GM18511 (cell line): Measurements from ENCODE around the gene NIT2.

Source experiments
- ATAC-seq: cut with Tn5 transposase; IDR thresholded peaks from one replicate; pipeline ENCODE4 v1.9.1; 2021; ENCODE audit warnings: mild to moderate bottlenecking, moderate library complexity; ENCODE audit not compliant: unreplicated experiment

The NIT2 gene

GRCh38 chr3:100395679-100396431 lies 61.3 kb downstream of the NIT2 start:
- no peak for ATAC-seq

- ATAC-seq: no peak
Measured at GRCh38 chr3:100396967-100397366, 62.4 kb downstream of the NIT2 start.

GRCh38 chr3:100399341-100400071 lies 64.9 kb downstream of the NIT2 start:
- no peak for ATAC-seq

GRCh38 chr3:100400419-100400779 lies 65.8 kb downstream of the NIT2 start:
- ATAC-seq: peak; percentile 9

- peak; percentile 93 for ATAC-seq
Measured at GRCh38 chr3:100400780-100401673, 66.5 kb downstream of the NIT2 start, which contains the start of the genes LNP1 and TOMM70. Gene LNP1 (plus strand): TSS chr3:100401539. CDS start chr3:100429730, 28,191 bp downstream. Gene TOMM70 (minus strand): TSS chr3:100401089. CDS start chr3:100400949, 140 bp downstream.

- ATAC-seq: peak; percentile 22
Measured at GRCh38 chr3:100401674-100402041, 67.1 kb downstream of the NIT2 start.

GRCh38 chr3:100402256-100402655 lies 67.7 kb downstream of the NIT2 start:
- no peak for ATAC-seq

- no peak for ATAC-seq
Measured at GRCh38 chr3:100402891-100403290, 68.3 kb downstream of the NIT2 start.

GRCh38 chr3:100403362-100404249 lies 69.0 kb downstream of the NIT2 start:
- no peak for ATAC-seq

GRCh38 chr3:100404250-100404548 lies 69.6 kb downstream of the NIT2 start:
- no peak for ATAC-seq

GRCh38 chr3:100407164-100407563 lies 72.6 kb downstream of the NIT2 start:
- ATAC-seq: no peak

GRCh38 chr3:100407977-100408532 lies 73.5 kb downstream of the NIT2 start:
- ATAC-seq: no peak
